WTC11 (cell line): ENCODE data around the gene VIT. TPM values are rescaled to one million over a fixed set of nuclear protein-coding genes. Genes with fewer than 3 reads are reported as not detected.

Experiments used
- ATAC-seq: fragments of 200-7000 bp; cut with Tn5 transposase; 2 replicates; pipeline ENCODE4 v1.10.0; 2021; ENCODE audit warnings: mild to moderate bottlenecking, moderate library complexity
- CTCF ChIA-PET: fragments of 300-600 bp; sonication (Branson Sonifier 250); formaldehyde crosslinking; loops from one replicate; lab custom pipeline; 2021; ENCODE audit warnings: antibody characterized with exemption; lab: Charles Lee
- POLR2A ChIA-PET: fragments of 350-600 bp; sonication (Branson Sonifier 250); formaldehyde crosslinking; loops from one replicate; lab custom pipeline; 2021; ENCODE audit warnings: antibody characterized with exemption; lab: Charles Lee
- DNase-seq: peaks from one replicate; pipeline ENCODE4 v3.0.0; 2021; ENCODE audit warnings: low spot score
- H3K27ac Mint-ChIP-seq: 2 replicates; pipeline ENCODE4 v1.8.0; 2021; ENCODE audit warnings: mixed read lengths
- H3K27me3 Mint-ChIP-seq: 2 replicates; pipeline ENCODE4 v1.8.0; 2021; ENCODE audit warnings: low read depth, mild to moderate bottlenecking, moderate library complexity, mixed read lengths
- H3K36me3 Mint-ChIP-seq: 2 replicates; pipeline ENCODE4 v1.8.0; 2021; ENCODE audit warnings: mixed read lengths
- H3K4me1 Mint-ChIP-seq: 2 replicates; pipeline ENCODE4 v1.8.0; 2022; ENCODE audit warnings: mixed read lengths
- H3K4me3 Mint-ChIP-seq: 2 replicates; pipeline ENCODE4 v1.8.0; 2021; ENCODE audit warnings: mild to moderate bottlenecking, moderate library complexity, mixed read lengths
- H3K9me3 Mint-ChIP-seq: 2 replicates; pipeline ENCODE4 v1.8.0; 2021; ENCODE audit warnings: mixed read lengths
- ATF1 ChIP-seq: sonication (generic); formaldehyde crosslinking; IDR thresholded peaks from 2 replicates; pipeline ENCODE4 v1.8.1; 2023; ENCODE audit warnings: mild to moderate bottlenecking, moderate library complexity, missing genetic modification reagents
- EMX1 ChIP-seq: fragments of 250-450 bp; sonication (Bioruptor Pico); IDR thresholded peaks from 2 replicates; pipeline ENCODE4 v1.8.0; 2021; ENCODE audit warnings: mild to moderate bottlenecking
- FOXJ3 ChIP-seq: sonication (generic); formaldehyde crosslinking; IDR thresholded peaks from 2 replicates; pipeline ENCODE4 v1.9.0; 2021; ENCODE audit warnings: missing genetic modification reagents, mild to moderate bottlenecking, borderline replicate concordance
- GRHL2 ChIP-seq: fragments of 250-450 bp; sonication (Bioruptor Pico); IDR thresholded peaks from 2 replicates; pipeline ENCODE4 v1.8.0; 2022; ENCODE audit warnings: mild to moderate bottlenecking, moderate library complexity; ENCODE audit not compliant: insufficient replicate concordance, severe bottlenecking
- JAZF1 ChIP-seq: fragments of 250-450 bp; sonication (Bioruptor Pico); IDR thresholded peaks from 2 replicates; pipeline ENCODE4 v1.9.0; 2021; ENCODE audit warnings: moderate library complexity, mild to moderate bottlenecking, inconsistent platforms
- JUN ChIP-seq: sonication (generic); formaldehyde crosslinking; IDR thresholded peaks from 2 replicates; pipeline ENCODE4 v1.8.0; 2023; ENCODE audit warnings: mild to moderate bottlenecking, missing genetic modification reagents
- KAT7 ChIP-seq: sonication (generic); formaldehyde crosslinking; IDR thresholded peaks from 2 replicates; pipeline ENCODE4 v1.8.1; 2023; ENCODE audit warnings: missing genetic modification reagents, mild to moderate bottlenecking, borderline replicate concordance
- NFE2L1 ChIP-seq: sonication (generic); formaldehyde crosslinking; IDR thresholded peaks from 2 replicates; pipeline ENCODE4 v1.8.1; 2023; ENCODE audit warnings: missing genetic modification reagents
- NR2C2 ChIP-seq: sonication (generic); formaldehyde crosslinking; IDR thresholded peaks from 2 replicates; pipeline ENCODE4 v1.8.0; 2022; ENCODE audit warnings: mild to moderate bottlenecking, missing genetic modification reagents
- RORB ChIP-seq: fragments of 250-450 bp; sonication (Bioruptor Pico); IDR thresholded peaks from 2 replicates; pipeline ENCODE4 v1.9.0; 2021; ENCODE audit warnings: mild to moderate bottlenecking
- SMAD3 ChIP-seq: sonication (generic); formaldehyde crosslinking; IDR thresholded peaks from 2 replicates; pipeline ENCODE4 v1.8.0; 2022; ENCODE audit warnings: missing genetic modification reagents, mild to moderate bottlenecking, borderline replicate concordance
- ZNF263 ChIP-seq: sonication (generic); formaldehyde crosslinking; IDR thresholded peaks from 2 replicates; pipeline ENCODE4 v1.8.1; 2022; ENCODE audit warnings: low read depth, mild to moderate bottlenecking, moderate library complexity, missing genetic modification reagents
- ZNF317 ChIP-seq: sonication (generic); formaldehyde crosslinking; IDR thresholded peaks from 2 replicates; pipeline ENCODE4 v1.8.1; 2023; ENCODE audit warnings: low read depth, mild to moderate bottlenecking, moderate library complexity, missing genetic modification reagents, borderline replicate concordance
- ZNF671 ChIP-seq: fragments of 250-450 bp; sonication (Bioruptor Pico); IDR thresholded peaks from 2 replicates; pipeline ENCODE4 v1.8.0; 2021; ENCODE audit warnings: mild to moderate bottlenecking
- total RNA-seq: library from RNA; stranded (reverse); gene quantifications from 3 replicates; pipeline ENCODE4 v1.2.3, GENCODE V29; 2021
- TF ChIP-seq, protein P1 (sequence below): sonication (generic); formaldehyde crosslinking; IDR thresholded peaks from 2 replicates; pipeline ENCODE4 v1.8.1; 2023; ENCODE audit warnings: mild to moderate bottlenecking, missing genetic modification reagents, borderline replicate concordance
- TF ChIP-seq, protein P2 (sequence below): sonication (generic); formaldehyde crosslinking; IDR thresholded peaks from 2 replicates; pipeline ENCODE4 v1.8.1; 2022; ENCODE audit warnings: missing genetic modification reagents, borderline replicate concordance
- TF ChIP-seq, protein P3 (sequence below): sonication (generic); formaldehyde crosslinking; IDR thresholded peaks from 2 replicates; pipeline ENCODE4 v1.8.1; 2022; ENCODE audit warnings: mild to moderate bottlenecking, missing genetic modification reagents, moderate library complexity, borderline replicate concordance
- TF ChIP-seq, protein P4 (sequence below): sonication (generic); formaldehyde crosslinking; conservative IDR thresholded peaks from 2 replicates; pipeline ENCODE4 v1.8.1; 2022; ENCODE audit warnings: mild to moderate bottlenecking, missing genetic modification reagents
- TF ChIP-seq, protein P5 (sequence below): sonication (generic); formaldehyde crosslinking; IDR thresholded peaks from 2 replicates; pipeline ENCODE4 v1.8.1; 2022; ENCODE audit warnings: low read depth, mild to moderate bottlenecking, moderate library complexity, missing genetic modification reagents, borderline replicate concordance
- TF ChIP-seq, protein P6 (sequence below): sonication (generic); formaldehyde crosslinking; IDR thresholded peaks from 2 replicates; pipeline ENCODE4 v1.8.1; 2023; ENCODE audit warnings: mild to moderate bottlenecking, missing genetic modification reagents

VIT gene
- total RNA-seq, 1 experiment from 2014 or later = 0.46 TPM

DNA sequence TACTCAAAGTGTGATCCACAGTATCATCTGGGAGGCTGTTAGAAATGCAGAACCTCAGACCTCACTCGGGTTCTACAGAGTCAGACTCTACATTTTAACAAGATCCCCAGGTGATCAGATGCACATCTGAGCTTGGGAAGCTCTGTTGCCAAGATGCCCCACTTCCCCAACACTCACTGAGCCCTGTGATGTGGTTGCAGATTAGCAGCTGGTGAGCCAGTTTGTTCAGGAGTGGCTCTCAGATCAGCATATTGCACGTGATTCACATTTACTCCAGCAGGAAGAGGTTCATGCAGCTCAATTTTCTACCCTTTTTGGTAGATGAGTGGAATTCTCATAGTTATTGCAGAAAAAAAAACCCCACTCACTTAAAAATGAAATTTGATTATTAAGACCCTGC is 96.4 kb downstream of the VIT start:
- DNase-seq = no peak
- H3K27me3 Mint-ChIP-seq = no peaks in the 10 kb centered on the region; the same call in 1 of the 2 replicates
- ChIA-PET CTCF (interaction anchor here (1.2 to 1.6 kb wide), 3 partner anchors 8 to 23 kb away, joined by 4 to 12 read pairs (median 7); no protein-coding TSS in a partner anchor), POLR2A (no interaction called here)
- H3K36me3 Mint-ChIP-seq = no peaks in the 10 kb centered on the region
- TF ChIP-seq, protein P1, sequence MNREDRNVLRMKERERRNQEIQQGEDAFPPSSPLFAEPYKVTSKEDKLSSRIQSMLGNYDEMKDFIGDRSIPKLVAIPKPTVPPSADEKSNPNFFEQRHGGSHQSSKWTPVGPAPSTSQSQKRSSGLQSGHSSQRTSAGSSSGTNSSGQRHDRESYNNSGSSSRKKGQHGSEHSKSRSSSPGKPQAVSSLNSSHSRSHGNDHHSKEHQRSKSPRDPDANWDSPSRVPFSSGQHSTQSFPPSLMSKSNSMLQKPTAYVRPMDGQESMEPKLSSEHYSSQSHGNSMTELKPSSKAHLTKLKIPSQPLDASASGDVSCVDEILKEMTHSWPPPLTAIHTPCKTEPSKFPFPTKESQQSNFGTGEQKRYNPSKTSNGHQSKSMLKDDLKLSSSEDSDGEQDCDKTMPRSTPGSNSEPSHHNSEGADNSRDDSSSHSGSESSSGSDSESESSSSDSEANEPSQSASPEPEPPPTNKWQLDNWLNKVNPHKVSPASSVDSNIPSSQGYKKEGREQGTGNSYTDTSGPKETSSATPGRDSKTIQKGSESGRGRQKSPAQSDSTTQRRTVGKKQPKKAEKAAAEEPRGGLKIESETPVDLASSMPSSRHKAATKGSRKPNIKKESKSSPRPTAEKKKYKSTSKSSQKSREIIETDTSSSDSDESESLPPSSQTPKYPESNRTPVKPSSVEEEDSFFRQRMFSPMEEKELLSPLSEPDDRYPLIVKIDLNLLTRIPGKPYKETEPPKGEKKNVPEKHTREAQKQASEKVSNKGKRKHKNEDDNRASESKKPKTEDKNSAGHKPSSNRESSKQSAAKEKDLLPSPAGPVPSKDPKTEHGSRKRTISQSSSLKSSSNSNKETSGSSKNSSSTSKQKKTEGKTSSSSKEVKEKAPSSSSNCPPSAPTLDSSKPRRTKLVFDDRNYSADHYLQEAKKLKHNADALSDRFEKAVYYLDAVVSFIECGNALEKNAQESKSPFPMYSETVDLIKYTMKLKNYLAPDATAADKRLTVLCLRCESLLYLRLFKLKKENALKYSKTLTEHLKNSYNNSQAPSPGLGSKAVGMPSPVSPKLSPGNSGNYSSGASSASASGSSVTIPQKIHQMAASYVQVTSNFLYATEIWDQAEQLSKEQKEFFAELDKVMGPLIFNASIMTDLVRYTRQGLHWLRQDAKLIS (CRISPR knock-in tag) = no peak
- TF ChIP-seq GRHL2 (CRISPR knock-in tag) (no peak), ZNF671 (CRISPR knock-in tag) (no peak), NR2C2 (CRISPR knock-in tag) (no peak), NFE2L1 (CRISPR knock-in tag) (no peak), SMAD3 (CRISPR knock-in tag) (no peak), FOXJ3 (CRISPR knock-in tag) (no peak), ZNF317 (CRISPR knock-in tag) (no peak), KAT7 (CRISPR knock-in tag) (no peak)
- TF ChIP-seq, protein P2, sequence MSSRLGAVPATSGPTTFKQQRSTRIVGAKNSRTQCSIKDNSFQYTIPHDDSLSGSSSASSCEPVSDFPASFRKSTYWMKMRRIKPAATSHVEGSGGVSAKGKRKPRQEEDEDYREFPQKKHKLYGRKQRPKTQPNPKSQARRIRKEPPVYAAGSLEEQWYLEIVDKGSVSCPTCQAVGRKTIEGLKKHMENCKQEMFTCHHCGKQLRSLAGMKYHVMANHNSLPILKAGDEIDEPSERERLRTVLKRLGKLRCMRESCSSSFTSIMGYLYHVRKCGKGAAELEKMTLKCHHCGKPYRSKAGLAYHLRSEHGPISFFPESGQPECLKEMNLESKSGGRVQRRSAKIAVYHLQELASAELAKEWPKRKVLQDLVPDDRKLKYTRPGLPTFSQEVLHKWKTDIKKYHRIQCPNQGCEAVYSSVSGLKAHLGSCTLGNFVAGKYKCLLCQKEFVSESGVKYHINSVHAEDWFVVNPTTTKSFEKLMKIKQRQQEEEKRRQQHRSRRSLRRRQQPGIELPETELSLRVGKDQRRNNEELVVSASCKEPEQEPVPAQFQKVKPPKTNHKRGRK (CRISPR knock-in tag) = no peak
- ATAC-seq = no peak
- H3K4me3 Mint-ChIP-seq = no peak overlapping the region
- H3K27ac Mint-ChIP-seq = no peak overlapping the region
- H3K9me3 Mint-ChIP-seq = no peaks in the 10 kb centered on the region
- H3K4me1 Mint-ChIP-seq = peaks cover 17% of the 10 kb centered on the region

DNA sequence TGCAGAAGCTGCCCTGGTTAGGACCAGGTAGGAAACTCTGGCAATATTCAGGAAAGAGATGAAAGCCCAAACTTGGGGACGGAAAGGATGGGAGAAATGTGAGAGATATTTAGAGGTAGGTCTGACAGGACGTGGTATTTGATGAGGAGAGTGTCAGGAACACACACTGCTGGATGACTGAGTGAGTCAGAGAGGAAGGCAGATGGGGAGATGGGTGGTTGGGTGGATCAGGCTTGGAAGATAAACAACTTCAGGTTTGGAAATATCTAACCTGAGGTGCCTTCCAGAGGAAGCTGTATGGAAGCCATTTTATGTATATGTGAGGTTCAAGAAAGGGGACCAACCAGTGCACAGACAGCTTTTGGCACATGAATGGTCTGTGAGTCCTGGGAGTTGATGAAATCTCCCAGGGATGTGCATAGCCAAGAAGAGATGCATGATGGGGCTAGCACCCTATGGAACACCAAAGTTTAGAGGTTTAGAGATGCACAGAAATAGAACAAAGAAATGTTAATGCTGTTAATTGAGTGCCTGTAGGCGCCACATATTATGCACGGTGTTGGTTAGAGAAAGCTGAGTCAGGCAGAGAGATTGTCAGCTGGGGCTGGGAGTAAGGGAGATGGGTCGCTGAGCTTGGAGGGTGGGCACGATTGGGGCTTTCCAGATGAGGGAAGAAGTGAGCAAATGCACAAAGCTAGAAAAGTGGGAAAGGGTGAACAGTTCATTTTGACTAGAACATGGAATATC is 101.0 kb downstream of the VIT start:
- no peak for DNase-seq
- ATAC-seq = no peak; the same call in 1 of the 2 replicates
- Mint-ChIP-seq H3K9me3 (peaks cover 4% of the 10 kb centered on the region; the same call in 1 of the 2 replicates), H3K36me3 (no peaks in the 10 kb centered on the region), H3K4me3 (no peak overlapping the region), H3K27me3 (no peaks in the 10 kb centered on the region), H3K4me1 (peaks cover 10% of the 10 kb centered on the region), H3K27ac (no peak overlapping the region)
- ChIA-PET CTCF (interaction anchor here (0.9 to 4.0 kb wide), 3 partner anchors 12 to 27 kb away, joined by 3 to 41 read pairs (median 10); no protein-coding TSS in a partner anchor), POLR2A (no interaction called here)
- TF ChIP-seq EMX1 (CRISPR knock-in tag) (no peak), ZNF671 (CRISPR knock-in tag) (no peak), FOXJ3 (CRISPR knock-in tag) (no peak), RORB (CRISPR knock-in tag) (no peak), ATF1 (CRISPR knock-in tag) (no peak), ZNF263 (CRISPR knock-in tag) (no peak), JUN (CRISPR knock-in tag) (no peak), JAZF1 (no peak)
- TF ChIP-seq, protein P1 (CRISPR knock-in tag) = no peak
- TF ChIP-seq, protein P3, sequence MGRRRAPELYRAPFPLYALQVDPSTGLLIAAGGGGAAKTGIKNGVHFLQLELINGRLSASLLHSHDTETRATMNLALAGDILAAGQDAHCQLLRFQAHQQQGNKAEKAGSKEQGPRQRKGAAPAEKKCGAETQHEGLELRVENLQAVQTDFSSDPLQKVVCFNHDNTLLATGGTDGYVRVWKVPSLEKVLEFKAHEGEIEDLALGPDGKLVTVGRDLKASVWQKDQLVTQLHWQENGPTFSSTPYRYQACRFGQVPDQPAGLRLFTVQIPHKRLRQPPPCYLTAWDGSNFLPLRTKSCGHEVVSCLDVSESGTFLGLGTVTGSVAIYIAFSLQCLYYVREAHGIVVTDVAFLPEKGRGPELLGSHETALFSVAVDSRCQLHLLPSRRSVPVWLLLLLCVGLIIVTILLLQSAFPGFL (CRISPR knock-in tag) = no peak
- TF ChIP-seq, protein P4, sequence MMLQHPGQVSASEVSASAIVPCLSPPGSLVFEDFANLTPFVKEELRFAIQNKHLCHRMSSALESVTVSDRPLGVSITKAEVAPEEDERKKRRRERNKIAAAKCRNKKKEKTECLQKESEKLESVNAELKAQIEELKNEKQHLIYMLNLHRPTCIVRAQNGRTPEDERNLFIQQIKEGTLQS = no peak
- TF ChIP-seq, protein P5, sequence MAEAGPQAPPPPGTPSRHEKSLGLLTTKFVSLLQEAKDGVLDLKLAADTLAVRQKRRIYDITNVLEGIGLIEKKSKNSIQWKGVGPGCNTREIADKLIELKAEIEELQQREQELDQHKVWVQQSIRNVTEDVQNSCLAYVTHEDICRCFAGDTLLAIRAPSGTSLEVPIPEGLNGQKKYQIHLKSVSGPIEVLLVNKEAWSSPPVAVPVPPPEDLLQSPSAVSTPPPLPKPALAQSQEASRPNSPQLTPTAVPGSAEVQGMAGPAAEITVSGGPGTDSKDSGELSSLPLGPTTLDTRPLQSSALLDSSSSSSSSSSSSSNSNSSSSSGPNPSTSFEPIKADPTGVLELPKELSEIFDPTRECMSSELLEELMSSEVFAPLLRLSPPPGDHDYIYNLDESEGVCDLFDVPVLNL (CRISPR knock-in tag) = no peak
- TF ChIP-seq, protein P6, sequence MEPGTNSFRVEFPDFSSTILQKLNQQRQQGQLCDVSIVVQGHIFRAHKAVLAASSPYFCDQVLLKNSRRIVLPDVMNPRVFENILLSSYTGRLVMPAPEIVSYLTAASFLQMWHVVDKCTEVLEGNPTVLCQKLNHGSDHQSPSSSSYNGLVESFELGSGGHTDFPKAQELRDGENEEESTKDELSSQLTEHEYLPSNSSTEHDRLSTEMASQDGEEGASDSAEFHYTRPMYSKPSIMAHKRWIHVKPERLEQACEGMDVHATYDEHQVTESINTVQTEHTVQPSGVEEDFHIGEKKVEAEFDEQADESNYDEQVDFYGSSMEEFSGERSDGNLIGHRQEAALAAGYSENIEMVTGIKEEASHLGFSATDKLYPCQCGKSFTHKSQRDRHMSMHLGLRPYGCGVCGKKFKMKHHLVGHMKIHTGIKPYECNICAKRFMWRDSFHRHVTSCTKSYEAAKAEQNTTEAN (CRISPR knock-in tag) = no peak
